Measurements from ENCODE around the gene ZPBP2. TPM values are rescaled to one million over a fixed set of nuclear protein-coding genes. Genes with fewer than 3 reads are reported as not detected.

Gene ZPBP2
- total RNA-seq, 1 experiment from 2014 or later: not detected

DNA sequence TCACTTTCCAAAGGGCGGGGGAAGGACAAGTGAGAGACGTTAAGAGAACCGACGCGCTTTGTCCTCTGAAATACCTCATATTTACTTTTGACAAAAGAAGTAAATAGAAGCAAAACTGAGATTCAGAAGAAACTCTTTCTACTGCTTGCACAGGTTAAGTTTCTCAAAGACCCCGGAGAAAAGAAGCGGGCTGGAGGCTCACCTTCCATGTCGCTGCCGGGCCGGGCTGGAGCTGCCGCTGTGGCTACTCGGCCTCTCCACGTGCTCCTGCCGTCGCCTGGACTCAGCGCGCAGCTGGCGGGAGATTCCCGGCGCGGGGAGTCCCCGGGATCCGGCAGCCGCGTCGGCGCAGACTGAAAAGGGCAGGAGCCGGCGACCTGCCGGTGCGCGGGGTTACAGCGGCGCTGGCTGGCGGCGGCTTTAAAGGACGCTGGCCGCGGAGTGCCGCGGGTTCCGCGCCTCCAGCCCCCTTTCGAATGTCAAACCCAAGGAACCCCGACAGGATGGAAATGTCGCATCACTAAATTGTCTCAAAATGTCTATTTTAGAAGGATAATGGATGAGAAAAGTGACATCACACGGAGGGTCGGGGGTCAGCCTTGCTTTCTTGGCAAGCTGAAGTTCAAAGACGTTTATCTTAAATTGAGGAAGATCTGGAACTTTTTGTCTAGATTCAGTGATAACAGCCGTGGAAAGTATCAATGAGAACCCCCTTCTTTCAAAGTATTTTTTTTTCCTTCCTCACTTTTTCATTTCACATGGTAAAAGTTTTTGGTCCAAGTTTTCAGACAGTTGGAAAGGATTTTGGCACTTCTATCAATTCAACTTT is 3.9 kb upstream of the ZPBP2 start, which contains the start of gene IKZF3 (continued):
- TF ChIP-seq, protein P1, sequence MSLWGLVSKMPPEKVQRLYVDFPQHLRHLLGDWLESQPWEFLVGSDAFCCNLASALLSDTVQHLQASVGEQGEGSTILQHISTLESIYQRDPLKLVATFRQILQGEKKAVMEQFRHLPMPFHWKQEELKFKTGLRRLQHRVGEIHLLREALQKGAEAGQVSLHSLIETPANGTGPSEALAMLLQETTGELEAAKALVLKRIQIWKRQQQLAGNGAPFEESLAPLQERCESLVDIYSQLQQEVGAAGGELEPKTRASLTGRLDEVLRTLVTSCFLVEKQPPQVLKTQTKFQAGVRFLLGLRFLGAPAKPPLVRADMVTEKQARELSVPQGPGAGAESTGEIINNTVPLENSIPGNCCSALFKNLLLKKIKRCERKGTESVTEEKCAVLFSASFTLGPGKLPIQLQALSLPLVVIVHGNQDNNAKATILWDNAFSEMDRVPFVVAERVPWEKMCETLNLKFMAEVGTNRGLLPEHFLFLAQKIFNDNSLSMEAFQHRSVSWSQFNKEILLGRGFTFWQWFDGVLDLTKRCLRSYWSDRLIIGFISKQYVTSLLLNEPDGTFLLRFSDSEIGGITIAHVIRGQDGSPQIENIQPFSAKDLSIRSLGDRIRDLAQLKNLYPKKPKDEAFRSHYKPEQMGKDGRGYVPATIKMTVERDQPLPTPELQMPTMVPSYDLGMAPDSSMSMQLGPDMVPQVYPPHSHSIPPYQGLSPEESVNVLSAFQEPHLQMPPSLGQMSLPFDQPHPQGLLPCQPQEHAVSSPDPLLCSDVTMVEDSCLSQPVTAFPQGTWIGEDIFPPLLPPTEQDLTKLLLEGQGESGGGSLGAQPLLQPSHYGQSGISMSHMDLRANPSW (CRISPR knock-in tag; conservative IDR thresholded peaks at IDR 0.05; ENCODE audit: low read depth): no peak
- TF ChIP-seq, protein P2, sequence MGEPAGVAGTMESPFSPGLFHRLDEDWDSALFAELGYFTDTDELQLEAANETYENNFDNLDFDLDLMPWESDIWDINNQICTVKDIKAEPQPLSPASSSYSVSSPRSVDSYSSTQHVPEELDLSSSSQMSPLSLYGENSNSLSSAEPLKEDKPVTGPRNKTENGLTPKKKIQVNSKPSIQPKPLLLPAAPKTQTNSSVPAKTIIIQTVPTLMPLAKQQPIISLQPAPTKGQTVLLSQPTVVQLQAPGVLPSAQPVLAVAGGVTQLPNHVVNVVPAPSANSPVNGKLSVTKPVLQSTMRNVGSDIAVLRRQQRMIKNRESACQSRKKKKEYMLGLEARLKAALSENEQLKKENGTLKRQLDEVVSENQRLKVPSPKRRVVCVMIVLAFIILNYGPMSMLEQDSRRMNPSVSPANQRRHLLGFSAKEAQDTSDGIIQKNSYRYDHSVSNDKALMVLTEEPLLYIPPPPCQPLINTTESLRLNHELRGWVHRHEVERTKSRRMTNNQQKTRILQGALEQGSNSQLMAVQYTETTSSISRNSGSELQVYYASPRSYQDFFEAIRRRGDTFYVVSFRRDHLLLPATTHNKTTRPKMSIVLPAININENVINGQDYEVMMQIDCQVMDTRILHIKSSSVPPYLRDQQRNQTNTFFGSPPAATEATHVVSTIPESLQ (CRISPR knock-in tag; IDR thresholded peaks at IDR 0.05): 0 out of 2 replicates have a peak, but pooled peaks have one; percentile 45
- peak; percentile 97 for TF ChIP-seq ATF1 (CRISPR knock-in tag; IDR thresholded peaks at IDR 0.05)
- peak; percentile 91; the same call in 1 of the 2 replicates for TF ChIP-seq KAT7 (CRISPR knock-in tag; IDR thresholded peaks at IDR 0.05; ENCODE audit: borderline replicate concordance)
- TF ChIP-seq CBFB (CRISPR knock-in tag; IDR thresholded peaks at IDR 0.05; ENCODE audit: low read depth): peak; percentile 83; the same call in 1 of the 2 replicates
- TF ChIP-seq NFATC4 (CRISPR knock-in tag; IDR thresholded peaks at IDR 0.05): no peak
- peak; percentile 94 for TF ChIP-seq SMAD3 (CRISPR knock-in tag; IDR thresholded peaks at IDR 0.05; ENCODE audit: borderline replicate concordance)
- TF ChIP-seq ESRRA (CRISPR knock-in tag; IDR thresholded peaks at IDR 0.05; ENCODE audit: borderline replicate concordance): peak; percentile 95
- TF ChIP-seq, protein P3, sequence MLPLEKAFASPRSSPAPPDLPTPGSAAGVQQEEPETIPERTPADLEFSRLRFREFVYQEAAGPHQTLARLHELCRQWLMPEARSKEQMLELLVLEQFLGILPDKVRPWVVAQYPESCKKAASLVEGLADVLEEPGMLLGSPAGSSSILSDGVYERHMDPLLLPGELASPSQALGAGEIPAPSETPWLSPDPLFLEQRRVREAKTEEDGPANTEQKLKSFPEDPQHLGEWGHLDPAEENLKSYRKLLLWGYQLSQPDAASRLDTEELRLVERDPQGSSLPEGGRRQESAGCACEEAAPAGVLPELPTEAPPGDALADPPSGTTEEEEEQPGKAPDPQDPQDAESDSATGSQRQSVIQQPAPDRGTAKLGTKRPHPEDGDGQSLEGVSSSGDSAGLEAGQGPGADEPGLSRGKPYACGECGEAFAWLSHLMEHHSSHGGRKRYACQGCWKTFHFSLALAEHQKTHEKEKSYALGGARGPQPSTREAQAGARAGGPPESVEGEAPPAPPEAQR (CRISPR knock-in tag; IDR thresholded peaks at IDR 0.05): no peak
- no peak for TF ChIP-seq RORB (CRISPR knock-in tag; IDR thresholded peaks at IDR 0.05)
- peak; percentile 98 for TF ChIP-seq TP53 (CRISPR knock-in tag; IDR thresholded peaks at IDR 0.05)
- TF ChIP-seq ELF4 (CRISPR knock-in tag; IDR thresholded peaks at IDR 0.05; ENCODE audit: low read depth): peak; percentile 94
- TF ChIP-seq, protein P4, sequence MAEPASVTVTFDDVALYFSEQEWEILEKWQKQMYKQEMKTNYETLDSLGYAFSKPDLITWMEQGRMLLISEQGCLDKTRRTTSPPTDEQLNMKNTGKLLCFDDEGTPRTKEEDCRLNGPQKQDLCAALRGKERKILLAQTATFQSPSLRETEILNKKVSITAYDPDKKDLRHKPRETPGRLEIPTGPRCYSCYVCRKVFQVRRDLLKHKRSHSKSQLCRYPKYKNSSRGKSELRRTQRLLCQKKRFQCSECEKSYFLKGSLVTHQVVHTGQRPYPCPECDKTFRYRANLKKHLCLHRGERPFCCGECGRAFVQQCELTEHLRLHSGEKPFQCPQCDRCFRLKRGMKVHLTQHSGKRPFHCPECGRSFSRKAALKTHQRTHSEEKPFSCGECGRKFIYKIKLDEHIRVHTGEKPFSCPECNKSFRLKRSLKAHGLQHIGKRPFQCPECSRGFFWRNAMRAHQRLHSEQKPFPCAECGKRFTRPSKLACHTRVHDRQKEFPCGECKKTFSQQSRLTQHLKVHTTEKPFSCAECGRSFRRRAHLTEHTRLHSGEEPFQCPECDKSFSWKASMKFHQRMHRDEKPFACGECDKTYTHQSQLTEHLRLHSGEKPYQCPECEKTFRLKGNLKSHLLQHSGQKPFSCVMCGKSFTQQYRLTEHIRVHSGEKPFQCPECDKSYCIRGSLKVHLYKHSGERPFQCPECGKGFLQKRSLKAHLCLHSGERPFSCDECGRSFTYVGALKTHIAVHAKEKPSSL (CRISPR knock-in tag; conservative IDR thresholded peaks at IDR 0.05): no peak
- TF ChIP-seq, protein P5, sequence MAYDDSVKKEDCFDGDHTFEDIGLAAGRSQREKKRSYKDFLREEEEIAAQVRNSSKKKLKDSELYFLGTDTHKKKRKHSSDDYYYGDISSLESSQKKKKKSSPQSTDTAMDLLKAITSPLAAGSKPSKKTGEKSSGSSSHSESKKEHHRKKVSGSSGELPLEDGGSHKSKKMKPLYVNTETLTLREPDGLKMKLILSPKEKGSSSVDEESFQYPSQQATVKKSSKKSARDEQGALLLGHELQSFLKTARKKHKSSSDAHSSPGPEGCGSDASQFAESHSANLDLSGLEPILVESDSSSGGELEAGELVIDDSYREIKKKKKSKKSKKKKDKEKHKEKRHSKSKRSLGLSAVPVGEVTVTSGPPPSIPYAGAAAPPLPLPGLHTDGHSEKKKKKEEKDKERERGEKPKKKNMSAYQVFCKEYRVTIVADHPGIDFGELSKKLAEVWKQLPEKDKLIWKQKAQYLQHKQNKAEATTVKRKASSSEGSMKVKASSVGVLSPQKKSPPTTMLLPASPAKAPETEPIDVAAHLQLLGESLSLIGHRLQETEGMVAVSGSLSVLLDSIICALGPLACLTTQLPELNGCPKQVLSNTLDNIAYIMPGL (CRISPR knock-in tag; IDR thresholded peaks at IDR 0.05): peak; percentile 96
- peak; percentile 75 for TF ChIP-seq ZNF317 (CRISPR knock-in tag; IDR thresholded peaks at IDR 0.05; ENCODE audit: borderline replicate concordance, low read depth)
- TF ChIP-seq PRRX2 (CRISPR knock-in tag; IDR thresholded peaks at IDR 0.05): no peak
- TF ChIP-seq, protein P6, sequence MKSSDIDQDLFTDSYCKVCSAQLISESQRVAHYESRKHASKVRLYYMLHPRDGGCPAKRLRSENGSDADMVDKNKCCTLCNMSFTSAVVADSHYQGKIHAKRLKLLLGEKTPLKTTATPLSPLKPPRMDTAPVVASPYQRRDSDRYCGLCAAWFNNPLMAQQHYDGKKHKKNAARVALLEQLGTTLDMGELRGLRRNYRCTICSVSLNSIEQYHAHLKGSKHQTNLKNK (CRISPR knock-in tag; IDR thresholded peaks at IDR 0.05): no peak
- TF ChIP-seq ZNF396 (CRISPR knock-in tag; IDR thresholded peaks at IDR 0.05; ENCODE audit: borderline replicate concordance): no peak
- TF ChIP-seq HMGA2 (CRISPR knock-in tag; IDR thresholded peaks at IDR 0.05): no peak
- TF ChIP-seq GABPB1 (CRISPR knock-in tag; IDR thresholded peaks at IDR 0.05): peak; percentile 82
- TF ChIP-seq TCF7 (CRISPR knock-in tag; IDR thresholded peaks at IDR 0.05; ENCODE audit: low read depth): peak; percentile 89
- no peak for TF ChIP-seq EMX1 (CRISPR knock-in tag; IDR thresholded peaks at IDR 0.05)
- TF ChIP-seq ZNF416 (CRISPR knock-in tag; IDR thresholded peaks at IDR 0.05): no peak
- peak; percentile 98 for TF ChIP-seq ETV6 (CRISPR knock-in tag; IDR thresholded peaks at IDR 0.05)
- no peak for TF ChIP-seq ZNF671 (CRISPR knock-in tag; IDR thresholded peaks at IDR 0.05)
